ENCODE data around the gene ARFGEF2. TPM values are rescaled to one million over a fixed set of nuclear protein-coding genes. Genes with fewer than 3 reads are reported as not detected.

ARFGEF2 gene
- total RNA-seq, 1 donor: 52.7 TPM

GRCh38 chr20:49037962-49038387 is 116.5 kb downstream of the ARFGEF2 start:
- no peak for TF ChIP-seq CTCF (IDR thresholded peaks at IDR 0.05; ENCODE audit: insufficient read depth, low read length)
- DNase-seq (ENCODE audit: low read depth): peak; percentile 17
- no peak overlapping the region for H3K4me3 ChIP-seq (ENCODE audit: low read depth, low read length)

- DNase-seq (ENCODE audit: low read depth): no peak
- no peak for TF ChIP-seq CTCF (IDR thresholded peaks at IDR 0.05; ENCODE audit: insufficient read depth, low read length)
Observed at GRCh38 chr20:49039854-49040253, 118.3 kb downstream of the ARFGEF2 start.

DNA sequence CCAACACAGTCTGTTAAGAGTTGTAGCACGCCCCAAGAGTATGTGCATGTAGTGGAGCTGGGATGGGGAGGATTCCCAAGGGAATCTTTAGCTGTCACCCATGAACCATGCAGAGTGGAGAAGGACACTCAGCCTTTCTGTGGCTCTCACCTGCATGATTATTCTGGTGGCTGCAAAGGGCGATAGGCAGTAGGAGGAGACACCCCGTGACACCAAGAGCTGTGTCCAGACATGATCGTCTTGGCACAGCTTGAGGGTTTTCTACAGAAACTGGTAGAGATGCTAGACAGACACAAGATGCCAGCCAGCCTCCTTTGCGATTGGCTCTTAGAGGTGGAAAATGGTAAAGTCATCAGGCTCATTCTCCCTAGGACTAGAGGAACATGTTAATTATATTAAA is 121.5 kb downstream of the ARFGEF2 start:
- TF ChIP-seq CTCF (IDR thresholded peaks at IDR 0.05; ENCODE audit: insufficient read depth, low read length): no peak
- no peak for DNase-seq (ENCODE audit: low read depth)
- H3K4me3 ChIP-seq (ENCODE audit: low read depth, low read length): no peak overlapping the region

More at GRCh38 chr20:49039854-49040253, 118.3 kb downstream of the ARFGEF2 start:
- no peak overlapping the region for H3K4me3 ChIP-seq (ENCODE audit: low read depth, low read length)

- TF ChIP-seq CTCF (IDR thresholded peaks at IDR 0.05; ENCODE audit: insufficient read depth, low read length): no peak
- peak; percentile 9 for DNase-seq (ENCODE audit: low read depth)
- H3K4me3 ChIP-seq (ENCODE audit: low read depth, low read length): peak overlapping the region; percentile 69
Observed at GRCh38 chr20:49045440-49046086, 124.1 kb downstream of the ARFGEF2 start.

- DNase-seq (ENCODE audit: low read depth): peak; percentile 96
- TF ChIP-seq CTCF (IDR thresholded peaks at IDR 0.05; ENCODE audit: insufficient read depth, low read length): no peak
- H3K4me3 ChIP-seq (ENCODE audit: low read depth, low read length): peak within 1 kb of the TSS; percentile 98
Observed at GRCh38 chr20:49046087-49046900, 124.8 kb downstream of the ARFGEF2 start, which contains the start of gene CSE1L. CSE1L (plus strand) TSS chr20:49046312; CDS start chr20:49058464, 12,152 bp downstream.

- TF ChIP-seq CTCF (IDR thresholded peaks at IDR 0.05; ENCODE audit: insufficient read depth, low read length): no peak
- H3K4me3 ChIP-seq (ENCODE audit: low read depth, low read length): no peak overlapping the region
- DNase-seq (ENCODE audit: low read depth): no peak
Observed at GRCh38 chr20:49052334-49052733, 130.8 kb downstream of the ARFGEF2 start.
